Dorsolateral prefrontal cortex (tissue), 118 donors: Measurements from ENCODE around the gene CRLF1. TPM values are rescaled to one million over a fixed set of nuclear protein-coding genes. Genes with fewer than 3 reads are reported as not detected.

Experiments
- total RNA-seq, 120 experiments: library from RNA; stranded (reverse); gene quantifications; one replicate each; pipeline versions ENCODE4 v1.2.3 to v1.2.4, GENCODE V29; 2022

The CRLF1 gene
- total RNA-seq, 120 experiments from 2014 or later, result 5.0 to 148 (median 44.3) TPM

Other genes with a start within 250 kb of the CRLF1 start
- gene GDF15, start 220.6 kb downstream of the CRLF1 start, total RNA-seq, result 1 to 10 TPM in 56 of 120 experiments, under 1 TPM in 35, not detected in 29; 0.43 to 7.1 (median 1.2) TPM
- 10 to 100 TPM in 1 of 120 experiments, 1 to 10 TPM in 99, under 1 TPM in 19, not detected in 1; 0.44 to 11.8 (median 1.8) TPM for gene LRRC25, start 209.2 kb downstream of the CRLF1 start, total RNA-seq
- gene SSBP4, start 187.4 kb downstream of the CRLF1 start, total RNA-seq, result 100 to 1,000 TPM in 39 of 120 experiments, 10 to 100 TPM in 81; 42.5 to 168 (median 93.8) TPM
- gene ISYNA1, start 168.7 kb downstream of the CRLF1 start, total RNA-seq, result 100 to 1,000 TPM in 1 of 120 experiments, 10 to 100 TPM in 118, 1 to 10 TPM in 1; 7.4 to 118 (median 26.3) TPM
- gene ELL, start 84.7 kb downstream of the CRLF1 start, total RNA-seq, result 10 to 100 TPM in 119 of 120 experiments, 1 to 10 TPM in 1; 9.4 to 22.3 (median 15.4) TPM
- gene FKBP8, start 63.2 kb downstream of the CRLF1 start, total RNA-seq, result 100 to 1,000 TPM; 391 to 680 (median 539) TPM
- gene KXD1, start 48.9 kb downstream of the CRLF1 start, total RNA-seq, result 10 to 100 TPM; 46.5 to 90.8 (median 64.8) TPM
- 100 to 1,000 TPM; 378 to 577 (median 453) TPM for gene UBA52, start 34.9 kb downstream of the CRLF1 start, total RNA-seq
- gene REX1BD, start 18.0 kb downstream of the CRLF1 start, total RNA-seq, result 100 to 1,000 TPM in 33 of 120 experiments, 10 to 100 TPM in 87; 49.9 to 127 (median 88.9) TPM
- gene TMEM59L, start 6.1 kb upstream of the CRLF1 start, total RNA-seq, result 100 to 1,000 TPM; 128 to 572 (median 372) TPM
- 10 to 100 TPM; 19.6 to 52.2 (median 36.9) TPM for gene KLHL26, start 30.2 kb upstream of the CRLF1 start, total RNA-seq
- gene CRTC1, start 76.9 kb upstream of the CRLF1 start, total RNA-seq, result 100 to 1,000 TPM in 34 of 120 experiments, 10 to 100 TPM in 86; 35.9 to 127 (median 90.4) TPM
- gene COMP, start 184.5 kb upstream of the CRLF1 start, total RNA-seq, result under 1 TPM in 7 of 120 experiments, not detected in 113; 0.21 to 0.63 (median 0.39) TPM
- 100 to 1,000 TPM in 4 of 120 experiments, 10 to 100 TPM in 116; 53.7 to 101 (median 75.4) TPM for gene UPF1, start 225.2 kb upstream of the CRLF1 start, total RNA-seq